Measurements from ENCODE around the gene RFX3. TPM values are rescaled to one million over a fixed set of nuclear protein-coding genes. Genes with fewer than 3 reads are reported as not detected.
A peak's percentile ranks its signal among the peaks of the same experiment; 100 is the strongest.

Gene RFX3
- total and polyA plus RNA-seq, 2 of the 13 experiments (the other 11 are each of a cell fraction or from before 2014, with no cell fraction given): 2.7 to 5.3 TPM

GRCh38 chr9:3526165-3526996 is 580 bp upstream of the RFX3 start (continued):
- TF ChIP-seq GLI4 (CRISPR knock-in tag; IDR thresholded peaks at IDR 0.05; ENCODE audit: borderline replicate concordance) (peak; percentile 71; the same call in 1 of the 2 replicates), THAP11 (CRISPR knock-in tag; IDR thresholded peaks at IDR 0.05) (peak; percentile 69), MXD3 (CRISPR knock-in tag; IDR thresholded peaks at IDR 0.05) (peak; percentile 45), ZBTB3 (CRISPR knock-in tag; IDR thresholded peaks at IDR 0.05; ENCODE audit: borderline replicate concordance, low read depth) (peak; percentile 60; the same call in 1 of the 2 replicates), SP2 (CRISPR knock-in tag; IDR thresholded peaks at IDR 0.05) (peak; percentile 71), HIVEP1 (CRISPR knock-in tag; IDR thresholded peaks at IDR 0.05) (peak; percentile 83), ZNF784 (CRISPR knock-in tag; IDR thresholded peaks at IDR 0.05; ENCODE audit: borderline replicate concordance) (0 out of 2 replicates have a peak, but pooled peaks have one; percentile 75), HMG20B (CRISPR knock-in tag; conservative IDR thresholded peaks at IDR 0.05) (peak; percentile 8; the same call in 1 of the 2 replicates), UBTF (CRISPR knock-in tag; IDR thresholded peaks at IDR 0.05) (peak; percentile 84), TFDP2 (CRISPR knock-in tag; IDR thresholded peaks at IDR 0.05) (peak; percentile 35), NKX3-1 (CRISPR knock-in tag; IDR thresholded peaks at IDR 0.05) (0 out of 2 replicates have a peak, but pooled peaks have one; percentile 25), ZNF883 (CRISPR knock-in tag; IDR thresholded peaks at IDR 0.05; ENCODE audit: not compliant biosample characterization) (peak; percentile 98), DNMT1 (CRISPR knock-in tag; IDR thresholded peaks at IDR 0.05) (no peak; the same call in 1 of the 2 replicates), RAD21 (CRISPR knock-in tag; IDR thresholded peaks at IDR 0.05) (peak; percentile 32; the same call in 1 of the 2 replicates), SALL2 (CRISPR knock-in tag; IDR thresholded peaks at IDR 0.05) (peak; percentile 51; the same call in 1 of the 2 replicates), NONO (IDR thresholded peaks at IDR 0.05) (no peak), NONO (CRISPR knock-in tag; conservative IDR thresholded peaks at IDR 0.05) (peak; percentile 69), MLXIP (CRISPR knock-in tag; IDR thresholded peaks at IDR 0.05; ENCODE audit: borderline replicate concordance) (peak; percentile 49; the same call in 1 of the 2 replicates)

Measured in HepG2 (cell line).